ENCODE results near the gene TMEM9B. TPM values are rescaled to one million over a fixed set of nuclear protein-coding genes. Genes with fewer than 3 reads are reported as not detected.

TMEM9B gene
- total and polyA plus RNA-seq, 2 experiments from 2014 or later, result 10.4 to 12.9 TPM

- TF ChIP-seq ZNF462 (CRISPR knock-in tag; IDR thresholded peaks at IDR 0.05) (no peak), NANOG (IDR thresholded peaks at IDR 0.05; ENCODE audit: borderline replicate concordance) (no peak)
These were observed 58.6 kb downstream of the TMEM9B start (continued) for GRCh38 chr11:8905528-8906165.

- no peak for ATAC-seq
- no peaks in the 10 kb centered on the region for H3F3A ChIP-seq (replicated peaks; ENCODE audit: low read depth)
- no peaks in the 10 kb centered on the region for H3K4me1 ChIP-seq (ENCODE audit: insufficient read depth)
- no peaks in the 10 kb centered on the region for H3K9me2 ChIP-seq (ENCODE audit: insufficient read depth)
- no peak for TF ChIP-seq EZH2phosphoT487 (IDR thresholded peaks at IDR 0.05; ENCODE audit: unreplicated experiment)
- no peak for TF ChIP-seq POLR2AphosphoS5 (IDR thresholded peaks at IDR 0.05; ENCODE audit: low read depth)
- TF ChIP-seq ZNF331 (CRISPR knock-in tag; IDR thresholded peaks at IDR 0.05; ENCODE audit: low read depth), result no peak
- no peak for TF ChIP-seq ZNF114 (CRISPR knock-in tag; IDR thresholded peaks at IDR 0.05)
- TF ChIP-seq JUNB (IDR thresholded peaks at IDR 0.05; ENCODE audit: unreplicated experiment), result no peak
- no peak for TF ChIP-seq EZH2 (IDR thresholded peaks at IDR 0.05; ENCODE audit: low read depth, unreplicated experiment)
- no peak for TF ChIP-seq CREB1 (CRISPR knock-in tag; IDR thresholded peaks at IDR 0.05; ENCODE audit: low read depth)
- TF ChIP-seq STAT1 (IDR thresholded peaks at IDR 0.05; ENCODE audit: unreplicated experiment), result no peak
- no peak for TF ChIP-seq REST (IDR thresholded peaks at IDR 0.05; ENCODE audit: unreplicated experiment)
- no peak for DNase-seq (ENCODE audit: low spot score)
- no peaks in the 10 kb centered on the region for H3K27me3 ChIP-seq (ENCODE audit: insufficient read depth)
- Mint-ChIP-seq H3K27me3 (ENCODE audit: insufficient read depth, low read depth, poor library complexity) (no peaks in the 10 kb centered on the region), H3K4me3 (no peak overlapping the region; the same call in 2 of the 3 replicates), H3K27ac (no peak overlapping the region), H3K9me3 (peaks cover 9% of the 10 kb centered on the region; the same call in 2 of the 3 replicates), H3K36me3 (ENCODE audit: low read depth) (no peaks in the 10 kb centered on the region), H3K4me1 (no peaks in the 10 kb centered on the region)
- no peak overlapping the region for H3K4me2 ChIP-seq
- H3K36me3 ChIP-seq (ENCODE audit: insufficient read depth), result no peaks in the 10 kb centered on the region
- H2AFZ ChIP-seq, result no peak overlapping the region
- H3K27ac ChIP-seq (ENCODE audit: low read depth), result no peak overlapping the region
- no peaks in the 10 kb centered on the region for H3K79me2 ChIP-seq (replicated peaks; ENCODE audit: insufficient read depth)
- H4K20me1 ChIP-seq (replicated peaks; ENCODE audit: insufficient read depth), result no peaks in the 10 kb centered on the region
- no peak overlapping the region for H3K4me3 ChIP-seq
These were observed 65.0 kb downstream of the TMEM9B start for GRCh38 chr11:8899119-8899753.

Measured in GM23338 (cell line).